ENCODE results near the gene OR9Q1.
"Not testable (repeated sequence)": the region's sequence is repeated elsewhere in the genome, so short reads cannot be mapped to it uniquely, and the experiment has no call there.

Gene OR9Q1

GRCh38 chr11:58134151-58134550, 110.5 kb downstream of the OR9Q1 start:
- no peak for DNase-seq (ENCODE audit: low spot score)

GRCh38 chr11:58135171-58135570, 111.5 kb downstream of the OR9Q1 start:
- no peak for DNase-seq (ENCODE audit: low spot score)

- DNase-seq (ENCODE audit: low spot score) = peak; percentile 3
Observed at GRCh38 chr11:58142761-58143160, 119.1 kb downstream of the OR9Q1 start.

GRCh38 chr11:58152781-58153180, 129.1 kb downstream of the OR9Q1 start:
- no peak for DNase-seq (ENCODE audit: low spot score)

- no peak for DNase-seq (ENCODE audit: low spot score)
Observed at GRCh38 chr11:58164389-58164788, 140.7 kb downstream of the OR9Q1 start.

GRCh38 chr11:58164990-58165389, 141.3 kb downstream of the OR9Q1 start:
- DNase-seq (ENCODE audit: low spot score) = no peak

DNA sequence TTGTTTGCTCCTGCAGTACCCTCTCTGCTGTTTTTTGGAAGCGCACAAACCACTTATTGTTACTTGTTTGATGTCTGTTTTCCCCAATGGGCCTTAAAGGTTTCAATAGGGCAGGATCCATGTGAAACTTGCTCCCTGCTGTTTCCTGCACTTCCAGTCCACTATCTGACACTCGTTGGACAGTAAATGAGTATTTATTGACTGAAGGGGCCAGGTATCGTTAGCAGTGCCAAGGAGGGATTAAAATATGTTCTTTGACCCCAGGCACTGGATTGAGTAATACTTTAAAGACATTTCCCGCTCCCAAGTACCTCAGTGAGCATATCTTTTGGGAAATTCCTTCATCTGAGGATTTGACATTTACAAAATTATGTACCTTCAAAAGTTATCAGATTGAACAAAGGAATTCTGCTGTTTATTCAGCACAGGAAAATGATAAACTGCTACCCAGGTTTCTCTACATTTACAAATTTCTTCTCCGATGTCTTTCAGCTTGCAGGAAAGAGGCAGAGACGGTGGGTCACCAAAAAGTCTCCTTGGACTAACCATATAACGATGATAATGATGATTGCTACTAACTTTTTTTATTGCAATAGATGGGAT, 141.9 kb downstream of the OR9Q1 start:
- no peak for DNase-seq (ENCODE audit: low spot score)

DNA sequence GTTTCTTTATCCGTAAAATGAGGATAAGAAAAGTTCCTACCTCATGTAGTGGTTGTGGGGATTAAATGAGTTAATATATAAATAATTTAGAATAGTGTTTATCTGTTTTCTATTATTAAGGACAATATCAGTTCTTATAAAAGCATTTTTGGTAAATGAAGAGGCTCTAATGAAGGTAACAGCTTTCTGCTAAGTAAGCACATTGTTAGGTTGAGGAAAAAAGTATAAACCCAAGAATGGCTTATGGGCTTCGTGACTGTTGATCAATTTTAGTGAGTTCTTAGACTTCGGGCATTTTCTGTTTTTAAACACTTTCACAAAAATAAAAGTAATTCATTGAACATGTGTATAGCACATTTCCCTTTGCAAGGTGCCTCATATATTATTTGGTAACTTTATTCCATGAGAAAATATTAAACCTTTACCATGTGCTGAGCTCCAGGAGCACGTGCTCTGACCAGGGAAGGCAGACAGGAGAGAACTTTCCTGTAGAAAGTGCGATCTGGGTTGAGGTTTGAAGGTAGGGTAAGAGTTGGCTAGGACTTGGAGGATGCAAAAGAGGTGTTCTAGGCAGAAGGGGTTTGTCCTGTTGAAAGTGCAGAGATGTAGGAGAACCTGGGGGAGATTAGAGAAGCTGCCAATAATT, 153.9 kb downstream of the OR9Q1 start:
- DNase-seq (ENCODE audit: low spot score) = no peak

DNA sequence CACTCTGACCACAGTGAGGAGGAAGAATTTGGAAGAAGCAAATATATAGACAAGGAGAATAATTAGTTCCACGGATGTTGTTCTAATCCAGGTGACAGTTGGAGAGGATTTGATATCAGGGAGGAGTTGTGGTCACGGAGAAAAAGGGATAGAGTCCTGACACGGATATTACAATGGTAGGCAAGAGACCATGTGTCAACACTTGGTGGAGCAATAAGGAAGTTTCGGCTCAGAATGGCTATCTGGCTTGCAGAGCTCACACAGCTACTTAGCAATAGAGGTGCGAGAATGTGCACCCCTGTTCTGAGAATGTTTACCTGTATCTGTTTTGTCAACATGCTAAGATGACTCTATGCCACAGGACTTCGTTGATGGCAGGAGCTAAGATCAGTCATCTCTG, 154.8 kb downstream of the OR9Q1 start:
- no peak for DNase-seq (ENCODE audit: low spot score)

DNA sequence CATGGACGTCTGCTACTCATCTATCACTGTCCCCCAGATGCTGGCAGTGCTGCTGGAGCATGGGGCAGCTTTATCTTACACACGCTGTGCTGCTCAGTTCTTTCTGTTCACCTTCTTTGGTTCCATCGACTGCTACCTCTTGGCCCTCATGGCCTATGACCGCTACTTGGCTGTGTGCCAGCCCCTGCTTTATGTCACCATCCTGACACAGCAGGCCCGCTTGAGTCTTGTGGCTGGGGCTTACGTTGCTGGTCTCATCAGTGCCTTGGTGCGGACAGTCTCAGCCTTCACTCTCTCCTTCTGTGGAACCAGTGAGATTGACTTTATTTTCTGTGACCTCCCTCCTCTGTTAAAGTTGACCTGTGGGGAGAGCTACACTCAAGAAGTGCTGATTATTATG, 156.0 kb downstream of the OR9Q1 start:
- DNase-seq (ENCODE audit: low spot score) = no peak

- DNase-seq (ENCODE audit: low spot score) = no peak
Observed at GRCh38 chr11:58186938-58187337, 163.3 kb downstream of the OR9Q1 start.

DNA sequence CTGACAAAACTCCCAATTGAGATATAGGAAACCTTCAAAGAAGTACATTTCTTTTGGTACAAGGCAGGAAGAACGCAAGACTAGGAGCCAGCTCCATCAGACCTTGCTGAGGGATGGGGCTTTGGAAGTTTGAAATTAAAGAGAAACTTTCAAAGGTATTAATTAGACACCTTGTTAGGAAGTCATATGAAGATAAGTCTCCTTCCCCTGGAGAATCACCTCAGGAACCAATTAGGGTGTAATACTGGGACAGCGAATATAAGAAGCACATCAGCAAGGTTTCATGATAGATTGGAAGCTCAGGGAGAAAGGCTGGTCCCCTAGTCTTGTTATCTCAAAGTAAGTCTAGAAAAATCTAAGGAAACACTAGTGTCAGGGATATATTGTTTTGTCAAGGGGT, 165.1 kb downstream of the OR9Q1 start, which contains the start of gene OR9Q2:
TSS of gene OR9Q2 (plus strand) at position 301 of the 400 bp plus-strand sequence. CDS start 1,421 bp downstream, outside the sequence.
- no peak for DNase-seq (ENCODE audit: low spot score)

DNA sequence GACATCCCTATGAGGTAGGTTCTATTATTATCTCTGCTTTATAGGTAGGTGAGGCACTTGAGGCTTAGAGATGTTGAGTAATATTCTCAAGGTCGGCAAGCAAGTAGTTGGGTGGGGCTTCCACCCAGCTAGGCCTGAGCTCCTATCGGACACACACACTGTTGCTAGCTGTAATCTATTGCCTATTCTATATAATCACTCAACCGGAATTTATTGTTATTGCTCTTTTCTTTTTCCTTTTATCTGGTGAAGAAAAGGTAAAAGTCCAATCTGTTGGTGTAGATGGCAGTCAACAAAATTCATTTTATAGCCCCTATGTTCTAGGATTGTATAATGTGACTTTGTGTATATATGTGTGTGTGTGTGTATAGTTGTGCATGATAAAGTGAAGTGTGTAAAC, 168.5 kb downstream of the OR9Q1 start:
- no peak for DNase-seq (ENCODE audit: low spot score)

- no peak for DNase-seq (ENCODE audit: low spot score)
Observed at GRCh38 chr11:58193391-58193790, 169.7 kb downstream of the OR9Q1 start.

- no peak for DNase-seq (ENCODE audit: low spot score)
Observed at GRCh38 chr11:58195939-58196338, 172.3 kb downstream of the OR9Q1 start.

- no peak for DNase-seq (ENCODE audit: low spot score)
Observed at GRCh38 chr11:58199271-58199670, 175.6 kb downstream of the OR9Q1 start.

GRCh38 chr11:58204042-58204441, 180.4 kb downstream of the OR9Q1 start, which contains the start of gene OR1S2:
Gene OR1S2 (minus strand): TSS chr11:58204142. CDS start chr11:58204142, 0 bp downstream.
- DNase-seq (ENCODE audit: low spot score) = no peak

DNA sequence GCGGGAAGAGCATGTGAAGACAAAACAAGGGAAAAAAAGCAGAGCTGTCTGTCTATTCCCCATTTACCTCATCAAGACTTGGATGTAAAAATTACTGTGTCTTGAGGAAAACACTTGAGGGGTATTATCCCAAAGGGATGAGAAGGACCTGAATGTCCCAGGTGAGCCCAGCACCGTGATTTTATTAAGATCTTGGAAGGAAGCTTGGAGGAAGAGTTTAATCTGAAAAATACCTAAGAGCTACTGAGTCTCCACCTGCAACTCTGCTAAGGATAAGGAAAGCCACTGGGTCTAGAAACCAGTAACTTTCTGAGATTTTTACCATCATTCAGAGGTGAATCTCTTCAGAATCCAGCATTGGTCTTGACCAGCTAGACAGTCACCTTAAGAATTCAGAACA, 188.7 kb downstream of the OR9Q1 start, which contains the start of gene OR1S1:
TSS of gene OR1S1 (plus strand) at position 301 of the 400 bp plus-strand sequence.
- DNase-seq (ENCODE audit: low spot score) = not testable (repeated sequence)

- no peak for DNase-seq (ENCODE audit: low spot score)
Observed at GRCh38 chr11:58216476-58216875, 192.8 kb downstream of the OR9Q1 start.

DNA sequence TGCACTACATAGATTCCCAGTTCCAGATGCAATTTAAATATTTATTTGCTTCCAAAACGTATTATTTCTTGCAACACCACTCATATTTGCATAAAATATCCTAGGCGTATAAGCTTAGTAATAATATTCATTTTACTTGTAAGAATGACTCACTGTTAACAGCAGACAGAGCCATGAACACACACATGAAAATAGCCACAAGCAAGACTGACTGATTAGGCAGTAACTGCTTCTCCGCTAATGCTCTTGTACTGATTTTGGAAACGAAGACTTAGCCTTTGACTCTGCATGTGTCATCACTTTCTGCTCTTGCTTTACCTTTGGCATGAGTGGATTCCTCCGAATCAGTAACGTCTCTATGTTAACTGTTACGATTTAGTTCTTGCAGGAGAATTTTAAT, 199.0 kb downstream of the OR9Q1 start:
- DNase-seq (ENCODE audit: low spot score) = no peak

GRCh38 chr11:58227956-58228615, 204.4 kb downstream of the OR9Q1 start:
- no peak for DNase-seq (ENCODE audit: low spot score)

All from cerebellar cortex (tissue), 1 donor.